SIG-M5 (cell line): ENCODE measurements around the gene ITFG2.
"Not testable (repeated sequence)": the region's sequence is repeated elsewhere in the genome, so short reads cannot be mapped to it uniquely, and the experiment has no call there.

Experiments used
- DNase-seq: peaks from one replicate; lab custom pipeline; 2025; lab: John Stamatoyannopoulos, UW

Gene ITFG2

GRCh38 chr12:2812290-2813213, at the start of gene ITFG2:
ITFG2 (plus strand) TSS chr12:2812668; CDS start chr12:2812761, 93 bp downstream.
- peak; percentile 95 for DNase-seq

- no peak for DNase-seq
Observed at GRCh38 chr12:2764398-2764797, 48.1 kb upstream of the ITFG2 start.

- DNase-seq, result no peak
Observed at GRCh38 chr12:2765052-2765451, 47.4 kb upstream of the ITFG2 start.

GRCh38 chr12:2765608-2766007, 46.9 kb upstream of the ITFG2 start:
- no peak for DNase-seq

- DNase-seq, result no peak
Observed at GRCh38 chr12:2768224-2768961, 44.1 kb upstream of the ITFG2 start.

- no peak for DNase-seq
Observed at GRCh38 chr12:2769866-2770533, 42.5 kb upstream of the ITFG2 start.

GRCh38 chr12:2770544-2770943, 41.9 kb upstream of the ITFG2 start:
- DNase-seq, result not testable (repeated sequence)

- DNase-seq, result no peak
Observed at GRCh38 chr12:2772370-2772769, 40.1 kb upstream of the ITFG2 start.

- no peak for DNase-seq
Observed at GRCh38 chr12:2773199-2773875, 39.1 kb upstream of the ITFG2 start.

- no peak for DNase-seq
Observed at GRCh38 chr12:2775431-2775830, 37.0 kb upstream of the ITFG2 start.

GRCh38 chr12:2776129-2776806, 36.2 kb upstream of the ITFG2 start:
- DNase-seq, result no peak

- no peak for DNase-seq
Observed at GRCh38 chr12:2779281-2779680, 33.2 kb upstream of the ITFG2 start.

- DNase-seq, result no peak
Observed at GRCh38 chr12:2783936-2784600, 28.4 kb upstream of the ITFG2 start.

GRCh38 chr12:2785017-2785416, 27.5 kb upstream of the ITFG2 start:
- DNase-seq, result no peak

- DNase-seq, result no peak
Observed at GRCh38 chr12:2791089-2791488, 21.4 kb upstream of the ITFG2 start.

- DNase-seq, result no peak
Observed at GRCh38 chr12:2792671-2793500, 19.6 kb upstream of the ITFG2 start.

- no peak for DNase-seq
Observed at GRCh38 chr12:2793561-2793960, 18.9 kb upstream of the ITFG2 start.

- DNase-seq, result no peak
Observed at GRCh38 chr12:2794191-2794735, 18.2 kb upstream of the ITFG2 start.

GRCh38 chr12:2794736-2795289, 17.7 kb upstream of the ITFG2 start, which contains the start of gene FKBP4:
FKBP4 (plus strand) TSS chr12:2794970; CDS start chr12:2795140, 170 bp downstream.
- no peak for DNase-seq
